Measurements from ENCODE around the gene BCL11B.

GRCh38 chr14:99240627-99241324 is 31.2 kb downstream of the BCL11B start:
- TF ChIP-seq CTCF (IDR thresholded peaks at IDR 0.05) (no peak), POLR2A (IDR thresholded peaks at IDR 0.05) (no peak)
